Left cardiac atrium (tissue), 4 donors: ENCODE measurements around the gene G6PC2. TPM values are rescaled to one million over a fixed set of nuclear protein-coding genes. Genes with fewer than 3 reads are reported as not detected.
A peak's percentile ranks its signal among the peaks of the same experiment; 100 is the strongest.
"Not testable (repeated sequence)": the region's sequence is repeated elsewhere in the genome, so short reads cannot be mapped to it uniquely, and the experiment has no call there.

ENCODE experiments used
- ATAC-seq, 2 donors: fragments of 200-7000 bp; cut with Tn5 transposase; one replicate each; pipeline ENCODE4 v1.9.1; 2020; ENCODE audit warnings: mild to moderate bottlenecking in 2 of 2, moderate library complexity in 2 of 2
- DNase-seq: peaks from one replicate; pipeline ENCODE4 v3.0.0-alpha.2; 2020
- intact Hi-C, 2 donors: fragments of 100-400 bp; cut with DNase I; formaldehyde crosslinking; loops; one replicate each; pipeline versions ENCODE4 v1.14.1 to v1.15.1; 2022 to 2023
- total RNA-seq, 2 donors: library from RNA; stranded (reverse); fragmentation: NEBNext Ultra II Directional; extraction: Animal tissue kit (Norgen Biotek cat#: 25700); gene quantifications; one replicate each; pipeline ENCODE4 v1.2.1, GENCODE V29; 2021
- donor health status: DM: no; HTN: yes; CAD: no.
- donor health status: DM: no; HTN: yes; CAD: no; lungs with severe emphysema.
- donor health status: DM: yes; HTN: yes; CAD: no.
- donor health status: Dilated cardiomyopathy.

G6PC2 gene
- total RNA-seq, 2 donors from 2014 or later: not detected

DNA sequence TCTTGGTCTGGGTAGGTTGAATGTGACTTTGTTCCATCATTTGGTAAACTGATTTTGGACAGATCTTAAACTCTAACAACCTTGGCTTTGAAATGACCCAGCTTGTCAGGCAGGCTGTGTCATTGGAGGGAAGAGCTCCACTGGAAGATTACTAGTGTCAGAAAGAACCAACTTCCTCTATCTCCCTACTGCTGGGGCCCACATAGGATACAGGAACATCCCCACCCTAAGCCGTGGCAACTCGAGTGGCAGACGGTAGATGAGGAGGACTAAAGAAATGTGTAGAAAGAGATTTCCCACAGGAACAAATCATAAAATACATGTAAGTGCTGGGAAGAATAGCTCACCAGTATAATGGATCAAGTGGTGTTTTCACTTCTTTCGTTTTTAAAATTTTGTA lies 4.3 kb upstream of the G6PC2 start:
- ATAC-seq (no peak), DNase-seq (no peak)
- intact Hi-C loops: no loop called here

DNA sequence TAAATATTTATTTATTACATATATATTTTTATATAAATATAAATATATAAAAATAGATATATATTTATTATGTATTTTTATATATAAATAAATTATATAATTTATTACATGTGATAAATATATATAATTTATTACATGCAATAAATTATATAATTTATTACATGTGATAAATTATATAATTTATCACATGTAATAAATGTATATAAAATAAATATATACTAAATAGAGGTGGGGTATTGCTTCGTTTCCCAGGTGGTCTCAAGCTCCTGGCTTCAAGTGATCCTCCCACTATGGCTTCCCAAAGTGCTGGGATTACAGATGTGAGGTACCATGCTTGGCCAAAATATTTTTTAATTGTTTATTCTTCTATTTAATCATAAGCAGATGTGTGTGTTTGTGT lies 3.6 kb upstream of the G6PC2 start:
- intact Hi-C loops: no loop called here
- ATAC-seq: no peak

DNA sequence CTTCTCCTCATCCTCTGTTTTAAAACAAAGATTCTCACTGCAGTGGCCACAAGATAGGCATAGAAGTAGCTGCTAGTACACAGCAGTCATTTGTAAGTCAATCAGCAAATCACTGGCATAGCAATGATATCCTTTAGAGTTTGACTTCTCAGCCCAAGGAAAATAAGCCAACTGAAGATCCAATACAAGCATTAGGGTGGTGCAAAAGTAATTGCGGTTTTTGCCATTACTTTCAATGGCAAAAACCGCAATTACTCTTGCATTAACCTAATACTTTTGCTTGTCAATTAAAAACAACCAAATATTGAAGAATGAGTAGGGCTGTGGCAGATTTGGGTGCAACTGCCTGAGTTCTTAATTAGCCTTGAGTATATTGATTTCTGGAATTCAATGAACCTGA lies 2.8 kb downstream of the G6PC2 start:
- ATAC-seq (no peak), DNase-seq (no peak)
- intact Hi-C loops: no loop called here

More for the DNA sequence above, 3.6 kb upstream of the G6PC2 start:
- no peak for DNase-seq

- ATAC-seq (no peak), DNase-seq (no peak)
- intact Hi-C loops: no loop called here
These were observed 3.3 kb downstream of the G6PC2 start for GRCh38 chr2:168904358-168904757.

GRCh38 chr2:168907940-168908662 lies 7.0 kb downstream of the G6PC2 start:
- intact Hi-C loops: no loop called here
- ATAC-seq (no peak), DNase-seq (no peak)

DNA sequence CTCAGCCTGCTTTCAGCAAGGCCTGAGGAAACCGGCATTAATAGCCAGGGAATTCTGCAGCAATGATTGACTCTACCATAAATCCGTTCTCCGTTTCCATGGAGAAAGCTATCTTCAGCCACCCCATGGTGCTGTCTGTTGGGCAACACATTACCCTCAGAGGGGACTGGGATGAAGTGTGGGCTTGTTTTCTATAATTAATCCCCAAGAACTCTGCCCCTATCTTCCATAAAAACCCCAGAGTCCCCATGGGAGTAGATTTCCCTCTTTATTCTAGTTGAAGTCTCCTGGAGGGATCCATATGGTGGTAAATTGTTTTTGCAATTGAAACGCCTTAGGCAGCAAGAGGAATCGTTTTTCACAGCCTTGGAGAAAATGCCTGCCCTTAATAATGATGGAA lies 9.2 kb downstream of the G6PC2 start:
- DNase-seq: no peak
- intact Hi-C loops: no loop called here
- no peak for ATAC-seq

DNA sequence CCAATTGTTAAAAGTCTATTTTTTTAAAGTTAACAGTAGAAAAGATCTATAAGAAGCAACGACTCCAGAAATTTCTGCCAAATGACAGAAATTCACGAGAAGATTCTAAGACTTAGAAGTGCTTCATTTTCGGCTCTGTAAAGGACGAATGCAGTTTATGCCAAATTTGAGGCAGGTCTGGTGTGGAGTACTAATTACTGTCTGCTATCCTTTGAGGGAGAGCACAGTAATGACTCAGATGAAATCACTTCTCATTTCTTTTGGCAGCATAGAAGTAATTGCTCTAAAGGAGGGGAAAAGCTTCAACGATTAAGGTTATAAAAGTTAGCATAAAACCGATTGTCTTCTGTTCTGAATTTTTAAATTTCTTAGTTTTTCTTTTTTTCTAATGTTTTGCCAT lies 11.4 kb downstream of the G6PC2 start:
- DNase-seq: no peak
- peak in 1 of 2 donors; percentile 65 for ATAC-seq
- intact Hi-C loops: no loop called here

GRCh38 chr2:168912901-168913369 lies 11.8 kb downstream of the G6PC2 start:
- DNase-seq: peak; percentile 32
- intact Hi-C loops: no loop called here
- peak in 1 of 2 donors; percentile 84 for ATAC-seq

DNA sequence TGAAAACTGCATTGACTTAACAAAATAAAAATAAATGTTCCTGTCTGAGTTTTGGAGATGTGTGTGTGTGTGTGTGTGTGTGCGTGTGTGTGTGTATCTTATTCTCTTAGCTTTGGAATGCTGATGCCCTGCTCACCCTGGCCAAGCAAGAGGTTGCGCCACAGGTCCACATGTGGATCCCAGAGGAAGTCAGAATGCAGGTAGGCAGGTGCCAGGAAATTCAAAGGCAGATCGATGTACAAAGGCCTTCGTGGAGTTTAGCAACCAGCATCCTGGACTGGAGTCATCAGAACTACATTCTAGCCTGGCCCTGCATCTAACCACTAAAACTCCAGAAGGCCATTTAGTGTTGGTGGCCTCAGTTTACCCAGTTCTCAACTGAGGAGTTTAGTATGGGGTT lies 12.4 kb downstream of the G6PC2 start:
- ATAC-seq (no peak), DNase-seq (no peak)
- intact Hi-C loops: no loop called here

- DNase-seq (no peak), ATAC-seq (no peak)
- intact Hi-C loops: no loop called here
These were observed 14.6 kb downstream of the G6PC2 start for GRCh38 chr2:168915441-168916330.

- ATAC-seq (no peak), DNase-seq (no peak)
- intact Hi-C loops: no loop called here
These were observed 15.2 kb downstream of the G6PC2 start for GRCh38 chr2:168916331-168916675.

- intact Hi-C loops: loop anchor here (1.0 to 10.0 kb wide), 3 partner anchors 146 to 574 kb away; no protein-coding TSS in a partner anchor
- no peak for DNase-seq
- no peak for ATAC-seq
These were observed 19.5 kb downstream of the G6PC2 start for GRCh38 chr2:168920504-168921157.

GRCh38 chr2:168926621-168927386 lies 25.7 kb downstream of the G6PC2 start:
- no peak for ATAC-seq

DNA sequence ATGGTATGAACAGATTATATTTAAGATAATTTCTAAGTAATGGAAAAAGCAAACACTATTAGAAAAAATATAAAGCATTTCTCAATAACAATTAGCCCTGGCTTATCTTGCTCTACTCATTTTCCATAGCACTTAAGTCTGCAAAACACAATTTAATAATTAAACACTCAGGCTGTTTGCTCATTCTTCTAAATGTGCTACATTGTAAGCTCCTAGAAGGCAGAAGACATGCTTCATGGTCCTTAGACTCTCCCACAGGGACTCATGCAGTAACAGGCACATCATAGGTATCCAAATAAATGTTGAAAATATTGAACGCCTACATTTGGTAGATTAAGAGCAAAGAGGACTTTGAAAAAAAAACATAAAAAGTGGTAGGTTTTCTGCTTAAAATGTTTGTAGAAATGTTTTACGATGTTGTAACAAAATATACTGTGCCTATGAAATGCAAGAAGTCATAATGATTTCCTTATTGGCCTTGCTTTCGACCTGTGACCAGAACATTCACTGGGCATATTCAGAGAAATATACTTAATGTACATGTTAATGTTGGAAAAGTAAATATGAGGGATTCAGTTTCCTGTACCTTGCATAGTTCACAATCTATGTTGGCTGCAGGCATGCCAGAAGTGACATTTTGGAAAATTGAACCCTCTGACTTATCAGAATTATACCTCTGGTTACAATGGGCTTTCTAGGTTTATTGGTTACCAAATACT lies 27.2 kb downstream of the G6PC2 start:
- no peak for ATAC-seq
- intact Hi-C loops: loop anchor here in 1 of 2 donors (10.0 kb wide), 1 partner anchor 153 kb away; no protein-coding TSS in a partner anchor
- no peak for DNase-seq

More at GRCh38 chr2:168926621-168927386, 25.7 kb downstream of the G6PC2 start:
- no peak for DNase-seq
- intact Hi-C loops: loop anchor here in 1 of 2 donors (10.0 kb wide), 1 partner anchor 152 kb away; no protein-coding TSS in a partner anchor

DNA sequence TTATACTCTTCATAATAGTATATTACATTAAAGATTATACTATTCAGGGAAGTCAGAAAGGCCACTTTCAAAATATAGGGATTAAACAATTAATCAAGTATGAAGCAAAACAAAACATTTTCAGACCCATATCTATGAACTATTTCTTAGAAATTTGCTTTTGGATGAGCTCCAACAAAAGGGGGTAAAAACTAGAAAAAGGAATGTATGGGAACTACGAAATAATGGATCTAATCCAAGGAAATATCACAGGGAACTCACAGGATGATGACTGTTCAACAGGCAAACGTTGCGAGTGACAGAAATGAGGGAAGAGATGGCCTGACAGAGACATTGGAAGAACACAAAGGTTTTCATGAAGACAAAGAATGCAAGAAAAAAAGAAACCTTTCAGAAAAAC lies 27.9 kb downstream of the G6PC2 start:
- intact Hi-C loops: loop anchor here in 1 of 2 donors (10.0 kb wide), 1 partner anchor 154 kb away; no protein-coding TSS in a partner anchor
- no peak for DNase-seq
- no peak for ATAC-seq

- no peak for DNase-seq
- intact Hi-C loops: no loop called here
- no peak for ATAC-seq
These were observed 29.2 kb downstream of the G6PC2 start for GRCh38 chr2:168930242-168930641.

DNA sequence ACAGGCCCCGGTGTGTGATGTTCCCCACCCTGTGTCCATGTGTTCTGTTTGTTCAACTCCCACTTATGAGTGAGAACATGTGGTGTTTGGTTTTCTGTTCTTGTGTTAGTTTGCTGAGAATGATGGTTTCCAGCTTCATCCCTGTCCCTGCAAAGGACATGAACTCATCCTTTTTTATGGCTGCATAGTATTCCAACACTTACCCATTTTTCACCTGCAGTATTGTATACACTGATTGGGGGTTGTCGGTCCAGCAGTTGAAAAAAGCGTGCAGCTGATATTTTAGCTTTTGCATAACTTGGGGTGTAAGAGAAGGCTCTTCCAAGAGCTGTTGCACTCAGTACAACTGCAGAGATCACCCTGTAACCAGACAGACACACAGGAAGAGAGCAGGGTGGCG lies 31.1 kb downstream of the G6PC2 start:
- intact Hi-C loops, ATAC-seq, DNase-seq: not testable (repeated sequence)

DNA sequence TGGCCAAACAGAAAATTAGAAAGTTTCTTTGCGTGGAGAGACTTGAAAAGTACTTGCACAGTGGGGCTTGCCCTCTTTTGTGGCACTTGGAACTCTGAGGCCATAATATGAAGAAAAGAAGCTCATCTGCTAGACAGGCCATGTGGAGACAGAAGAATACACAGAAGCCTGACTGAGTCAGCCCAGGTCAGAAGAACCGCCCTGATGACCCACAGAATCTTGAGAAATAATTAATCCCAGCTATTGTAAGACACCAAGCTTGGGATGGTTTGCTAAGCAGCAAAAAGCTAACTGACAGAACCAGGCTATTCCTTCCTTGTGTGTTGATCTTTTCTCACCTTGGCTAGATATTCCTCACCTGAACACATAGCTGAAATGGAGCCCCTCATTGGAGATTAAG lies 33.7 kb downstream of the G6PC2 start:
- DNase-seq (no peak), ATAC-seq (no peak)
- intact Hi-C loops: no loop called here
